WTC11 (cell line): ENCODE measurements around the gene C18orf54. TPM values are rescaled to one million over a fixed set of nuclear protein-coding genes. Genes with fewer than 3 reads are reported as not detected.
A peak's percentile ranks its signal among the peaks of the same experiment; 100 is the strongest.

Source experiments
- ATAC-seq: fragments of 200-7000 bp; cut with Tn5 transposase; 2 replicates; pipeline ENCODE4 v1.10.0; 2021; ENCODE audit warnings: mild to moderate bottlenecking, moderate library complexity
- CTCF ChIA-PET: fragments of 300-600 bp; sonication (Branson Sonifier 250); formaldehyde crosslinking; loops from one replicate; lab custom pipeline; 2021; ENCODE audit warnings: antibody characterized with exemption; lab: Charles Lee
- POLR2A ChIA-PET: fragments of 350-600 bp; sonication (Branson Sonifier 250); formaldehyde crosslinking; loops from one replicate; lab custom pipeline; 2021; ENCODE audit warnings: antibody characterized with exemption; lab: Charles Lee
- DNase-seq: peaks from one replicate; pipeline ENCODE4 v3.0.0; 2021; ENCODE audit warnings: low spot score
- H3K27ac Mint-ChIP-seq: 2 replicates; pipeline ENCODE4 v1.8.0; 2021; ENCODE audit warnings: mixed read lengths
- H3K27me3 Mint-ChIP-seq: 2 replicates; pipeline ENCODE4 v1.8.0; 2021; ENCODE audit warnings: low read depth, mild to moderate bottlenecking, moderate library complexity, mixed read lengths
- H3K36me3 Mint-ChIP-seq: 2 replicates; pipeline ENCODE4 v1.8.0; 2021; ENCODE audit warnings: mixed read lengths
- H3K4me1 Mint-ChIP-seq: 2 replicates; pipeline ENCODE4 v1.8.0; 2022; ENCODE audit warnings: mixed read lengths
- H3K4me3 Mint-ChIP-seq: 2 replicates; pipeline ENCODE4 v1.8.0; 2021; ENCODE audit warnings: mild to moderate bottlenecking, moderate library complexity, mixed read lengths
- H3K9me3 Mint-ChIP-seq: 2 replicates; pipeline ENCODE4 v1.8.0; 2021; ENCODE audit warnings: mixed read lengths
- CBFB ChIP-seq: sonication (generic); formaldehyde crosslinking; IDR thresholded peaks from 2 replicates; pipeline ENCODE4 v1.8.1; 2022; ENCODE audit warnings: mild to moderate bottlenecking, low read depth, missing genetic modification reagents
- EMX1 ChIP-seq: fragments of 250-450 bp; sonication (Bioruptor Pico); IDR thresholded peaks from 2 replicates; pipeline ENCODE4 v1.8.0; 2021; ENCODE audit warnings: mild to moderate bottlenecking
- FOXK1 ChIP-seq: sonication (generic); formaldehyde crosslinking; IDR thresholded peaks from 2 replicates; pipeline ENCODE4 v1.8.0; 2022; ENCODE audit warnings: mild to moderate bottlenecking, moderate library complexity, missing genetic modification reagents
- JAZF1 ChIP-seq: fragments of 250-450 bp; sonication (Bioruptor Pico); IDR thresholded peaks from 2 replicates; pipeline ENCODE4 v1.9.0; 2021; ENCODE audit warnings: moderate library complexity, mild to moderate bottlenecking, inconsistent platforms
- JUN ChIP-seq: sonication (generic); formaldehyde crosslinking; IDR thresholded peaks from 2 replicates; pipeline ENCODE4 v1.8.0; 2023; ENCODE audit warnings: mild to moderate bottlenecking, missing genetic modification reagents
- TEAD1 ChIP-seq: sonication (generic); formaldehyde crosslinking; IDR thresholded peaks from 2 replicates; pipeline ENCODE4 v1.8.0; 2022; ENCODE audit warnings: mild to moderate bottlenecking, missing genetic modification reagents
- ZNF317 ChIP-seq: sonication (generic); formaldehyde crosslinking; IDR thresholded peaks from 2 replicates; pipeline ENCODE4 v1.8.1; 2023; ENCODE audit warnings: low read depth, mild to moderate bottlenecking, moderate library complexity, missing genetic modification reagents, borderline replicate concordance
- total RNA-seq: library from RNA; stranded (reverse); gene quantifications from 3 replicates; pipeline ENCODE4 v1.2.3, GENCODE V29; 2021
- TF ChIP-seq, protein P1 (sequence below): sonication (generic); formaldehyde crosslinking; IDR thresholded peaks from 2 replicates; pipeline ENCODE4 v1.8.0; 2023; ENCODE audit warnings: missing genetic modification reagents
- TF ChIP-seq, protein P2 (sequence below): sonication (generic); formaldehyde crosslinking; IDR thresholded peaks from 2 replicates; pipeline ENCODE4 v1.8.1; 2022; ENCODE audit warnings: missing genetic modification reagents, borderline replicate concordance
- TF ChIP-seq, protein P3 (sequence below): sonication (generic); formaldehyde crosslinking; IDR thresholded peaks from 2 replicates; pipeline ENCODE4 v1.8.0; 2022; ENCODE audit warnings: missing genetic modification reagents
- TF ChIP-seq, protein P4 (sequence below): sonication (generic); formaldehyde crosslinking; IDR thresholded peaks from 2 replicates; pipeline ENCODE4 v1.8.0; 2022; ENCODE audit warnings: mild to moderate bottlenecking, missing genetic modification reagents
- TF ChIP-seq, protein P5 (sequence below): fragments of 250-450 bp; sonication (Bioruptor Pico); conservative IDR thresholded peaks from 2 replicates; pipeline ENCODE4 v1.9.0; 2021; ENCODE audit warnings: mild to moderate bottlenecking

The C18orf54 gene
- total RNA-seq, 1 experiment from 2014 or later, result 37.3 TPM

DNA sequence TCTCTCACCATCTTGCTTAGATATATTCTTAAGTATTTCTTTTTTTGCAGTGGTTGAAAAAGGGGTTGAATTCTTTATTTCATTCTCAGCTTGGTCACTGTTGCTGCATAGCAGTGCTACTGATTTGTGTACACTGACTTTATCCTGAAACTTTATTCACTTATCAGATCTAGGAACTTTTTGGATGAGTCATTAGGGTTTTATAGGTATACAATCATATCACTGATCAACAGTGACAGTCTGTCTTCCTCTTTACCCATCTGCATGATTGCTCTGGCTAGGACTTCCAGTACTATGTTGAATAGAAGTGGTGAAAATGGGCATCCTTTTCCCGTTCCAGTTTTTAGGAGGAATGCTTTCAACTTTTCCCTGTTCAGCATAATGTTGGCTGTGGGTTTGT, 6.5 kb upstream of the C18orf54 start:
- Mint-ChIP-seq H3K36me3 (peaks cover 5% of the 10 kb centered on the region), H3K4me1 (no peaks in the 10 kb centered on the region), H3K4me3 (no peak overlapping the region), H3K27me3 (no peaks in the 10 kb centered on the region; the same call in 1 of the 2 replicates), H3K9me3 (peaks cover 11% of the 10 kb centered on the region), H3K27ac (no peak overlapping the region)
- DNase-seq (no peak), ATAC-seq (no peak)
- CTCF ChIA-PET, result no interaction called here
- POLR2A ChIA-PET, result no interaction called here
- TF ChIP-seq TEAD1, result no peak
- TF ChIP-seq, protein P1, sequence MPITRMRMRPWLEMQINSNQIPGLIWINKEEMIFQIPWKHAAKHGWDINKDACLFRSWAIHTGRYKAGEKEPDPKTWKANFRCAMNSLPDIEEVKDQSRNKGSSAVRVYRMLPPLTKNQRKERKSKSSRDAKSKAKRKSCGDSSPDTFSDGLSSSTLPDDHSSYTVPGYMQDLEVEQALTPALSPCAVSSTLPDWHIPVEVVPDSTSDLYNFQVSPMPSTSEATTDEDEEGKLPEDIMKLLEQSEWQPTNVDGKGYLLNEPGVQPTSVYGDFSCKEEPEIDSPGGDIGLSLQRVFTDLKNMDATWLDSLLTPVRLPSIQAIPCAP (CRISPR knock-in tag), result no peak
- no peak for TF ChIP-seq ZNF317 (CRISPR knock-in tag)
- TF ChIP-seq JUN, result no peak
- no peak for TF ChIP-seq EMX1 (CRISPR knock-in tag)
- TF ChIP-seq CBFB (CRISPR knock-in tag), result no peak
- TF ChIP-seq FOXK1 (CRISPR knock-in tag), result no peak

DNA sequence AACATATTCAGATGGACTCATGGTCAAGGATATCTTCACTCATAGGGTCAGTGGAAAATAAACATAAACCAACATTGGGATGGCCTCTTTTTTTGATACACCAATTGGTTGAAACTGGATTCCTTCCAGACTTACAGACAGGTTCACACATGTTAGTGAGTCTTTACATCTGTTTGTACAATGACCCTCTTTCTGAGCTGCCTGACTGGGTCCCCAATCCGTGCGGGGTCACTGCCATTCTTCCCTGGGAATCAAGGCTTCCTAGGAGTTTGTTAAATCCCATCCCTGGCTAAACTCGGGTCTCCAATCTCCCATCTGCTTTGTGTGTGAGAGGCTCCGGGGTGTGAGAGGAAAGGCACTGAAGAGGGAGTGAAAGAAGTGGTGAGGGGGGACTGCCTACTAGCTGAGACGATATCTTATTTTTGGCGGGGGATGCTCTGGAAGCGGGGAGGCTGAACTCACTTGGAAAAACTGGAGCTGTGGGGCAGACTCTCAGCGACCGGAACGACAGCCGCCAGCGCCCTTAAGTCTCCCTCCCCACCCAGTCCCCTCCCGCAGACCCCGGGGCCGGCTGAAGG, 535 bp upstream of the C18orf54 start:
- DNase-seq (peak; percentile 13), ATAC-seq (peak; percentile 32)
- Mint-ChIP-seq H3K4me1 (peaks cover 17% of the 10 kb centered on the region), H3K27ac (peak overlapping the region; percentile 62), H3K9me3 (peaks cover 3% of the 10 kb centered on the region), H3K27me3 (no peaks in the 10 kb centered on the region), H3K36me3 (peaks cover 19% of the 10 kb centered on the region), H3K4me3 (peak overlapping the region; percentile 100)
- CTCF ChIA-PET, result interaction anchor here (0.8 to 2.8 kb wide), 20 partner anchors 10 to 256 kb away, joined by 3 to 21 read pairs (median 4); partner anchors contain the start of genes MBD2 and POLI
- POLR2A ChIA-PET, result interaction anchor here (0.5 to 1.4 kb wide), 4 partner anchors 10 to 110 kb away, joined by 3 to 13 read pairs (median 3); partner anchors contain the start of gene POLI
- TF ChIP-seq, protein P2, sequence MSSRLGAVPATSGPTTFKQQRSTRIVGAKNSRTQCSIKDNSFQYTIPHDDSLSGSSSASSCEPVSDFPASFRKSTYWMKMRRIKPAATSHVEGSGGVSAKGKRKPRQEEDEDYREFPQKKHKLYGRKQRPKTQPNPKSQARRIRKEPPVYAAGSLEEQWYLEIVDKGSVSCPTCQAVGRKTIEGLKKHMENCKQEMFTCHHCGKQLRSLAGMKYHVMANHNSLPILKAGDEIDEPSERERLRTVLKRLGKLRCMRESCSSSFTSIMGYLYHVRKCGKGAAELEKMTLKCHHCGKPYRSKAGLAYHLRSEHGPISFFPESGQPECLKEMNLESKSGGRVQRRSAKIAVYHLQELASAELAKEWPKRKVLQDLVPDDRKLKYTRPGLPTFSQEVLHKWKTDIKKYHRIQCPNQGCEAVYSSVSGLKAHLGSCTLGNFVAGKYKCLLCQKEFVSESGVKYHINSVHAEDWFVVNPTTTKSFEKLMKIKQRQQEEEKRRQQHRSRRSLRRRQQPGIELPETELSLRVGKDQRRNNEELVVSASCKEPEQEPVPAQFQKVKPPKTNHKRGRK (CRISPR knock-in tag), result no peak
- TF ChIP-seq, protein P3, sequence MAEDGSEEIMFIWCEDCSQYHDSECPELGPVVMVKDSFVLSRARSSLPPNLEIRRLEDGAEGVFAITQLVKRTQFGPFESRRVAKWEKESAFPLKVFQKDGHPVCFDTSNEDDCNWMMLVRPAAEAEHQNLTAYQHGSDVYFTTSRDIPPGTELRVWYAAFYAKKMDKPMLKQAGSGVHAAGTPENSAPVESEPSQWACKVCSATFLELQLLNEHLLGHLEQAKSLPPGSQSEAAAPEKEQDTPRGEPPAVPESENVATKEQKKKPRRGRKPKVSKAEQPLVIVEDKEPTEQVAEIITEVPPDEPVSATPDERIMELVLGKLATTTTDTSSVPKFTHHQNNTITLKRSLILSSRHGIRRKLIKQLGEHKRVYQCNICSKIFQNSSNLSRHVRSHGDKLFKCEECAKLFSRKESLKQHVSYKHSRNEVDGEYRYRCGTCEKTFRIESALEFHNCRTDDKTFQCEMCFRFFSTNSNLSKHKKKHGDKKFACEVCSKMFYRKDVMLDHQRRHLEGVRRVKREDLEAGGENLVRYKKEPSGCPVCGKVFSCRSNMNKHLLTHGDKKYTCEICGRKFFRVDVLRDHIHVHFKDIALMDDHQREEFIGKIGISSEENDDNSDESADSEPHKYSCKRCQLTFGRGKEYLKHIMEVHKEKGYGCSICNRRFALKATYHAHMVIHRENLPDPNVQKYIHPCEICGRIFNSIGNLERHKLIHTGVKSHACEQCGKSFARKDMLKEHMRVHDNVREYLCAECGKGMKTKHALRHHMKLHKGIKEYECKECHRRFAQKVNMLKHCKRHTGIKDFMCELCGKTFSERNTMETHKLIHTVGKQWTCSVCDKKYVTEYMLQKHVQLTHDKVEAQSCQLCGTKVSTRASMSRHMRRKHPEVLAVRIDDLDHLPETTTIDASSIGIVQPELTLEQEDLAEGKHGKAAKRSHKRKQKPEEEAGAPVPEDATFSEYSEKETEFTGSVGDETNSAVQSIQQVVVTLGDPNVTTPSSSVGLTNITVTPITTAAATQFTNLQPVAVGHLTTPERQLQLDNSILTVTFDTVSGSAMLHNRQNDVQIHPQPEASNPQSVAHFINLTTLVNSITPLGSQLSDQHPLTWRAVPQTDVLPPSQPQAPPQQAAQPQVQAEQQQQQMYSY (CRISPR knock-in tag), result 0 out of 2 replicates have a peak, but pooled peaks have one; percentile 45
- TF ChIP-seq JAZF1 (CRISPR knock-in tag), result no peak
- TF ChIP-seq, protein P4, sequence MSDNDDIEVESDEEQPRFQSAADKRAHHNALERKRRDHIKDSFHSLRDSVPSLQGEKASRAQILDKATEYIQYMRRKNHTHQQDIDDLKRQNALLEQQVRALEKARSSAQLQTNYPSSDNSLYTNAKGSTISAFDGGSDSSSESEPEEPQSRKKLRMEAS (CRISPR knock-in tag), result no peak
- TF ChIP-seq, protein P5, sequence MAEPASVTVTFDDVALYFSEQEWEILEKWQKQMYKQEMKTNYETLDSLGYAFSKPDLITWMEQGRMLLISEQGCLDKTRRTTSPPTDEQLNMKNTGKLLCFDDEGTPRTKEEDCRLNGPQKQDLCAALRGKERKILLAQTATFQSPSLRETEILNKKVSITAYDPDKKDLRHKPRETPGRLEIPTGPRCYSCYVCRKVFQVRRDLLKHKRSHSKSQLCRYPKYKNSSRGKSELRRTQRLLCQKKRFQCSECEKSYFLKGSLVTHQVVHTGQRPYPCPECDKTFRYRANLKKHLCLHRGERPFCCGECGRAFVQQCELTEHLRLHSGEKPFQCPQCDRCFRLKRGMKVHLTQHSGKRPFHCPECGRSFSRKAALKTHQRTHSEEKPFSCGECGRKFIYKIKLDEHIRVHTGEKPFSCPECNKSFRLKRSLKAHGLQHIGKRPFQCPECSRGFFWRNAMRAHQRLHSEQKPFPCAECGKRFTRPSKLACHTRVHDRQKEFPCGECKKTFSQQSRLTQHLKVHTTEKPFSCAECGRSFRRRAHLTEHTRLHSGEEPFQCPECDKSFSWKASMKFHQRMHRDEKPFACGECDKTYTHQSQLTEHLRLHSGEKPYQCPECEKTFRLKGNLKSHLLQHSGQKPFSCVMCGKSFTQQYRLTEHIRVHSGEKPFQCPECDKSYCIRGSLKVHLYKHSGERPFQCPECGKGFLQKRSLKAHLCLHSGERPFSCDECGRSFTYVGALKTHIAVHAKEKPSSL, result no peak
- TF ChIP-seq, all 79 proteins: peak for 1
